ENCODE data around the gene SYNPO2.

DNA sequence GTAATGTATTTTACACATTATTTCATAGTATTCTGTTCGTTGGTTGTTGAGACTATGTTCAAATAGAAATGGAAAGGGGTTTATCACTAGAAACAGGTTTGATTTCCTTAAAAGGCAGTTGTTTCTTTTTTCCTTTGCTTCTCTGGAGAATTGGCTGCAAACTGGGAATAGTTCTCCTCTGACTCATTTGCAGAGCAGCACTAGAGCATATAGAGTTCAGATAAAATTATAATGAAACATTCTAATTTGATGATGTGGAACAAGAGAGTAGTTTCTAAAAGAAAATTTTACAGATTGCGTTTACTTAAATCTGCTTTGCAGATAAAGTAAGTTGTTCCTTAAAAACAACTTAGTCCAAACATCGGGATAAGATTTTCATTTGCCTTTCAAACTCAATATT is 29.7 kb downstream of the SYNPO2 start:
- TF ChIP-seq, protein P1, sequence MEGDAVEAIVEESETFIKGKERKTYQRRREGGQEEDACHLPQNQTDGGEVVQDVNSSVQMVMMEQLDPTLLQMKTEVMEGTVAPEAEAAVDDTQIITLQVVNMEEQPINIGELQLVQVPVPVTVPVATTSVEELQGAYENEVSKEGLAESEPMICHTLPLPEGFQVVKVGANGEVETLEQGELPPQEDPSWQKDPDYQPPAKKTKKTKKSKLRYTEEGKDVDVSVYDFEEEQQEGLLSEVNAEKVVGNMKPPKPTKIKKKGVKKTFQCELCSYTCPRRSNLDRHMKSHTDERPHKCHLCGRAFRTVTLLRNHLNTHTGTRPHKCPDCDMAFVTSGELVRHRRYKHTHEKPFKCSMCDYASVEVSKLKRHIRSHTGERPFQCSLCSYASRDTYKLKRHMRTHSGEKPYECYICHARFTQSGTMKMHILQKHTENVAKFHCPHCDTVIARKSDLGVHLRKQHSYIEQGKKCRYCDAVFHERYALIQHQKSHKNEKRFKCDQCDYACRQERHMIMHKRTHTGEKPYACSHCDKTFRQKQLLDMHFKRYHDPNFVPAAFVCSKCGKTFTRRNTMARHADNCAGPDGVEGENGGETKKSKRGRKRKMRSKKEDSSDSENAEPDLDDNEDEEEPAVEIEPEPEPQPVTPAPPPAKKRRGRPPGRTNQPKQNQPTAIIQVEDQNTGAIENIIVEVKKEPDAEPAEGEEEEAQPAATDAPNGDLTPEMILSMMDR (conservative IDR thresholded peaks at IDR 0.05) = no peak
- TF ChIP-seq EZH2 (IDR thresholded peaks at IDR 0.05; ENCODE audit: low read depth) = no peak

Data from PC-9 (cell line).